Astrocyte (in vitro differentiated cells and primary cell): ENCODE measurements around the gene CD28. TPM values are rescaled to one million over a fixed set of nuclear protein-coding genes. Genes with fewer than 3 reads are reported as not detected.

Experiments
- DNase-seq: peaks from one replicate; pipeline ENCODE4 v3.0.0-alpha.2; 2010; ENCODE audit warnings: low read depth
- FAIRE-seq: peaks from 2 replicates; lab custom pipeline; 2011; peaks lifted over from hg19 to GRCh38; lab: Jason Lieb, UNC
- H2AFZ ChIP-seq: 2 replicates; pipeline ENCODE4 v1.6.0; 2012; ENCODE audit warnings: low read depth, low read length, inconsistent platforms
- H3K27ac ChIP-seq: 2 replicates; pipeline ENCODE4 v1.5.1; 2011; ENCODE audit warnings: low read depth, low read length, inconsistent platforms
- H3K27me3 ChIP-seq: 2 replicates; pipeline ENCODE4 v1.6.0; 2011; ENCODE audit warnings: low read length, inconsistent platforms; ENCODE audit not compliant: insufficient read depth
- H3K36me3 ChIP-seq: 2 replicates; pipeline ENCODE4 v1.5.1; 2011; ENCODE audit warnings: low read length, inconsistent platforms; ENCODE audit not compliant: insufficient read depth
- H3K4me1 ChIP-seq: 2 replicates; pipeline ENCODE4 v1.5.1; 2011; ENCODE audit warnings: low read length, inconsistent platforms; ENCODE audit not compliant: insufficient read depth
- H3K4me2 ChIP-seq: 2 replicates; pipeline ENCODE4 v1.6.0; 2012; ENCODE audit warnings: low read length, inconsistent platforms
- H3K4me3 ChIP-seq: 2 replicates; pipeline ENCODE4 v1.5.1; 2011; ENCODE audit warnings: low read depth, mild to moderate bottlenecking, low read length, inconsistent platforms; ENCODE audit not compliant: insufficient read depth
- H3K79me2 ChIP-seq: 2 replicates; pipeline ENCODE4 v1.6.0; 2012; ENCODE audit warnings: mild to moderate bottlenecking, low read length, inconsistent platforms; ENCODE audit not compliant: insufficient read depth
- H3K9ac ChIP-seq: 2 replicates; pipeline ENCODE4 v1.6.0; 2012; ENCODE audit warnings: mild to moderate bottlenecking, low read length, inconsistent platforms
- H3K9me3 ChIP-seq: 2 replicates; pipeline ENCODE4 v1.5.1; 2012; ENCODE audit warnings: low read depth, mild to moderate bottlenecking, low read length, inconsistent platforms; ENCODE audit not compliant: insufficient read depth
- H4K20me1 ChIP-seq: 2 replicates; pipeline ENCODE4 v1.6.0; 2012; ENCODE audit warnings: low read length, inconsistent platforms; ENCODE audit not compliant: insufficient read depth
- H3K27ac Mint-ChIP-seq: one replicate; pipeline ENCODE4 v1.8.0; 2021; ENCODE audit warnings: mild to moderate bottlenecking, mixed read lengths; ENCODE audit not compliant: unreplicated experiment
- H3K27me3 Mint-ChIP-seq: one replicate; pipeline ENCODE4 v1.8.0; 2021; ENCODE audit warnings: low read depth, mixed read lengths; ENCODE audit not compliant: unreplicated experiment
- H3K36me3 Mint-ChIP-seq: one replicate; pipeline ENCODE4 v1.8.0; 2021; ENCODE audit warnings: low read depth, mixed read lengths; ENCODE audit not compliant: unreplicated experiment
- H3K4me1 Mint-ChIP-seq: one replicate; pipeline ENCODE4 v1.8.0; 2021; ENCODE audit warnings: low read depth, mixed read lengths; ENCODE audit not compliant: unreplicated experiment
- H3K4me3 Mint-ChIP-seq: one replicate; pipeline ENCODE4 v1.8.0; 2021; ENCODE audit warnings: mild to moderate bottlenecking, moderate library complexity, mixed read lengths; ENCODE audit not compliant: unreplicated experiment
- H3K9me3 Mint-ChIP-seq: one replicate; pipeline ENCODE4 v1.8.0; 2021; ENCODE audit warnings: mild to moderate bottlenecking, mixed read lengths; ENCODE audit not compliant: unreplicated experiment
- CTCF ChIP-seq: IDR thresholded peaks from 2 replicates; pipeline ENCODE4 v1.5.1; 2011; ENCODE audit warnings: low read depth, mild to moderate bottlenecking, inconsistent platforms, low read length, moderate library complexity; ENCODE audit not compliant: insufficient read depth
- EZH2 ChIP-seq: IDR thresholded peaks from 2 replicates; pipeline ENCODE4 v1.6.1; 2012; ENCODE audit warnings: mild to moderate bottlenecking, low read length, inconsistent platforms; ENCODE audit not compliant: insufficient read depth
- total RNA-seq: library from RNA; stranded (reverse); gene quantifications from 2 replicates; pipeline ENCODE4 v1.2.1, GENCODE V29; 2021

Gene CD28
- total RNA-seq, 1 donor from 2014 or later = not detected

- H3K27me3 Mint-ChIP-seq = peaks cover 2% of the 10 kb centered on the region
- no peak for FAIRE-seq
- TF ChIP-seq EZH2 (no peak), CTCF (no peak)
- H3K36me3 ChIP-seq = no peaks in the 10 kb centered on the region
- no peaks in the 10 kb centered on the region for H3K79me2 ChIP-seq
- H3K4me3 ChIP-seq = no peak overlapping the region
- no peak overlapping the region for H3K4me3 Mint-ChIP-seq
- H2AFZ ChIP-seq = no peak overlapping the region
- no peaks in the 10 kb centered on the region for H3K27me3 ChIP-seq
- H4K20me1 ChIP-seq = no peaks in the 10 kb centered on the region
- no peak overlapping the region for H3K27ac ChIP-seq
- no peak for DNase-seq
- peaks cover 30% of the 10 kb centered on the region for H3K4me1 ChIP-seq
- H3K9me3 ChIP-seq = no peaks in the 10 kb centered on the region
- no peak overlapping the region for H3K27ac Mint-ChIP-seq
- H3K9ac ChIP-seq = no peak overlapping the region
- no peak overlapping the region for H3K4me2 ChIP-seq
- H3K4me1 Mint-ChIP-seq = peaks cover 36% of the 10 kb centered on the region
- H3K36me3 Mint-ChIP-seq = peaks cover 2% of the 10 kb centered on the region
- no peaks in the 10 kb centered on the region for H3K9me3 Mint-ChIP-seq
These were observed 16.9 kb upstream of the CD28 start for GRCh38 chr2:203689426-203690116.

- no peak for FAIRE-seq
- H3K36me3 ChIP-seq = no peaks in the 10 kb centered on the region
- H3K9me3 ChIP-seq = no peaks in the 10 kb centered on the region
- no peaks in the 10 kb centered on the region for H3K27me3 ChIP-seq
- H2AFZ ChIP-seq = no peak overlapping the region
- no peak for DNase-seq
- Mint-ChIP-seq H3K4me1 (peaks cover 31% of the 10 kb centered on the region), H3K27me3 (peaks cover 2% of the 10 kb centered on the region), H3K36me3 (peaks cover 2% of the 10 kb centered on the region), H3K9me3 (no peaks in the 10 kb centered on the region), H3K4me3 (no peak overlapping the region), H3K27ac (no peak overlapping the region)
- H3K4me1 ChIP-seq = peaks cover 25% of the 10 kb centered on the region
- no peak overlapping the region for H3K4me3 ChIP-seq
- TF ChIP-seq CTCF (no peak), EZH2 (no peak)
- no peak overlapping the region for H3K27ac ChIP-seq
- no peak overlapping the region for H3K4me2 ChIP-seq
- no peaks in the 10 kb centered on the region for H4K20me1 ChIP-seq
- H3K79me2 ChIP-seq = no peaks in the 10 kb centered on the region
- H3K9ac ChIP-seq = no peak overlapping the region
These were observed 16.4 kb upstream of the CD28 start for GRCh38 chr2:203690117-203690431.

- FAIRE-seq = no peak
- H3K9me3 Mint-ChIP-seq = no peaks in the 10 kb centered on the region
- no peak for DNase-seq
- H3K4me3 Mint-ChIP-seq = no peak overlapping the region
- Histone ChIP-seq H3K4me2 (no peak overlapping the region), H3K27me3 (no peaks in the 10 kb centered on the region), H3K79me2 (no peaks in the 10 kb centered on the region), H3K9me3 (no peaks in the 10 kb centered on the region), H4K20me1 (no peaks in the 10 kb centered on the region), H3K27ac (no peak overlapping the region), H3K36me3 (no peaks in the 10 kb centered on the region), H3K4me1 (peaks cover 20% of the 10 kb centered on the region), H3K9ac (no peak overlapping the region), H2AFZ (peak overlapping the region; percentile 2), H3K4me3 (no peak overlapping the region)
- no peak overlapping the region for H3K27ac Mint-ChIP-seq
- H3K4me1 Mint-ChIP-seq = peaks cover 26% of the 10 kb centered on the region
- H3K27me3 Mint-ChIP-seq = peaks cover 2% of the 10 kb centered on the region
- peaks cover 2% of the 10 kb centered on the region for H3K36me3 Mint-ChIP-seq
- no peak for TF ChIP-seq CTCF
- no peak for TF ChIP-seq EZH2
These were observed 15.9 kb upstream of the CD28 start for GRCh38 chr2:203690441-203691047.
